ENCODE data around the gene THEMIS.

Gene THEMIS

GRCh38 chr6:127858727-127859391 lies 42.0 kb downstream of the THEMIS start (continued):
- TF ChIP-seq ZBTB10 (tag by site-specific recombination; IDR thresholded peaks at IDR 0.05) (no peak), ZNF211 (tag by site-specific recombination; IDR thresholded peaks at IDR 0.05; ENCODE audit: low read depth) (no peak), ATF2 (tag by site-specific recombination; IDR thresholded peaks at IDR 0.05; ENCODE audit: low read depth) (no peak)

DNA sequence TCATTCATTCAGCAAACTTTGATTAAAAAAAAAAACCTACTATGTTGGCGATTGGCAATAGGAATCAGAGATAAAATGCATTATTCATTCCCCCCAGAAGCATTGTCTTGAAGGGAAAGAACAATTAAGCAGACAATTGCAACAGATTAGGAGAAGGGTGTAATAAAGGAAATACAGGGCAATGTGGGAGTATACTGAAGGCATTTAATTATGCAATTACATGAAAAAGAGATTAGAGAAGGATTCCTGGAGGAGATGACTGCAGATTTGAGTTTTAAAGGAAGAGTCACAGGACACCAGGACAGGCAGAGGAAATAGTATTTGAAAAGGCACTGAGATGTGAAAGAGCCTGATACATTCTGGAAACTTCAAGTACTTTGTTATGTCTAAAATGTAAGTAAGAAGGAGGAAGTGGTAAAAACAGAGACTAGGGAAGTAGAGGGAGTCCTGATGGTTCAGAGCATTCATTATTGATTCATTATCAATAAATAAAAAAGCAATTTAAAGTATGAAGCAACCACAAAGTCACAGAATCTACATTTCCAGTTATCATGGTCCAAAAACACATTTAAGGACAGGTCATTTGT lies 43.7 kb downstream of the THEMIS start:
- Histone ChIP-seq H3K36me3 (ENCODE audit: control insufficient read depth in 2 of 2, insufficient read depth in 1 of 2, low read length in 2 of 2) (no peaks in the 10 kb centered on the region), H3K4me3 (ENCODE audit: low read depth, low read length) (no peak overlapping the region), H3K9me3 (ENCODE audit: control insufficient read depth, insufficient read depth, low read depth, low read length) (no peaks in the 10 kb centered on the region), H3K4me1 (ENCODE audit: control insufficient read depth, insufficient read depth, low read length) (no peaks in the 10 kb centered on the region), H3K27ac (ENCODE audit: extremely low read depth, low read depth, low read length) (no peak overlapping the region)
- ChIA-PET POLR2A (interaction anchor here (0.6 kb wide), 1 partner anchor 1529 kb away, joined by 3 read pairs; no protein-coding TSS in a partner anchor), CTCF (interaction anchor here (0.6 kb wide), 1 partner anchor 24 kb away, joined by 3 read pairs; no protein-coding TSS in a partner anchor)
- no peak for TF ChIP-seq ZBTB20 (tag by site-specific recombination; IDR thresholded peaks at IDR 0.05)
- TF ChIP-seq ZSCAN5A (tag by site-specific recombination; IDR thresholded peaks at IDR 0.05), result no peak
- TF ChIP-seq ZNF571 (tag by site-specific recombination; IDR thresholded peaks at IDR 0.05), result no peak
- TF ChIP-seq ZSCAN30 (tag by site-specific recombination; IDR thresholded peaks at IDR 0.05), result no peak
- TF ChIP-seq SP2 (tag by site-specific recombination; IDR thresholded peaks at IDR 0.05), result no peak
- TF ChIP-seq, protein P1, sequence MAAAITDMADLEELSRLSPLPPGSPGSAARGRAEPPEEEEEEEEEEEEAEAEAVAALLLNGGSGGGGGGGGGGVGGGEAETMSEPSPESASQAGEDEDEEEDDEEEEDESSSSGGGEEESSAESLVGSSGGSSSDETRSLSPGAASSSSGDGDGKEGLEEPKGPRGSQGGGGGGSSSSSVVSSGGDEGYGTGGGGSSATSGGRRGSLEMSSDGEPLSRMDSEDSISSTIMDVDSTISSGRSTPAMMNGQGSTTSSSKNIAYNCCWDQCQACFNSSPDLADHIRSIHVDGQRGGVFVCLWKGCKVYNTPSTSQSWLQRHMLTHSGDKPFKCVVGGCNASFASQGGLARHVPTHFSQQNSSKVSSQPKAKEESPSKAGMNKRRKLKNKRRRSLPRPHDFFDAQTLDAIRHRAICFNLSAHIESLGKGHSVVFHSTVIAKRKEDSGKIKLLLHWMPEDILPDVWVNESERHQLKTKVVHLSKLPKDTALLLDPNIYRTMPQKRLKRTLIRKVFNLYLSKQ (tag by site-specific recombination; IDR thresholded peaks at IDR 0.05; ENCODE audit: borderline replicate concordance), result no peak

- no peak for TF ChIP-seq ZNF785 (tag by site-specific recombination; IDR thresholded peaks at IDR 0.05)
- TF ChIP-seq CTCF (tag by site-specific recombination; IDR thresholded peaks at IDR 0.05), result 0 out of 2 replicates have a peak, but pooled peaks have one; percentile 8
- TF ChIP-seq ZNF654 (tag by site-specific recombination; IDR thresholded peaks at IDR 0.05; ENCODE audit: low read depth), result peak; percentile 36
- CTCF ChIA-PET, result interaction anchor here (0.6 to 1.5 kb wide), 10 partner anchors 9 to 870 kb away, joined by 3 to 8 read pairs (median 3); no protein-coding TSS in a partner anchor
- Histone ChIP-seq H3K36me3 (ENCODE audit: control insufficient read depth in 2 of 2, insufficient read depth in 1 of 2, low read length in 2 of 2) (no peaks in the 10 kb centered on the region), H3K9me3 (ENCODE audit: control insufficient read depth, insufficient read depth, low read depth, low read length) (no peaks in the 10 kb centered on the region), H3K27ac (ENCODE audit: extremely low read depth, low read depth, low read length) (no peak overlapping the region), H3K4me1 (ENCODE audit: control insufficient read depth, insufficient read depth, low read length) (no peaks in the 10 kb centered on the region), H3K4me3 (ENCODE audit: low read depth, low read length) (no peak overlapping the region)
- POLR2A ChIA-PET, result no interaction called here
Observed at GRCh38 chr6:127855542-127856159, 45.2 kb downstream of the THEMIS start.
